ENCODE data around the gene TMCC1. TPM values are rescaled to one million over a fixed set of nuclear protein-coding genes. Genes with fewer than 3 reads are reported as not detected.

Gene TMCC1
- total and polyA plus RNA-seq, 2 donors (not counting 3 experiments of a cell fraction or from before 2014, with no cell fraction given): 17.4 to 38.4 TPM

DNA sequence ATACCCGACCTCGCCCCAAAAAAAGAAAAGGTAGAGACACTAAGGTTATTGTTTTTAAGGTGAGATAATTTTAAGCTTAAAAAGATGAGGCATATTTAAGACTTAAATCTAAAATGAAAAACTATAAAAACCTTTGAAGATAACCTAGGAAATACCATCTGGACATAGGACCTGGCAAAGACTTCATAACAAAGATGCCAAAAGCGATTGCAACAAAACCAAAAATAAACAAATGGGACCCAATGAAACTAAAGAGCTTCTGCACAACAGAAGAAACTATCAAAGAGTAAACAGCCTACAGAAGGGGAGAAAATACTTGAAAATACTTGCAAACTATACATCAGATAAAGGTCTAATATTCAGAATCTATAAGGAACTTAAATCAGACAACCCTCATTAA, 80.9 kb downstream of the TMCC1 start:
- no peak overlapping the region for H3K4me3 ChIP-seq (replicated peaks in 1 of 3; ENCODE audit: insufficient read depth in 1 of 3, low read depth in 1 of 3, low read length in 3 of 3)
- TF ChIP-seq, protein P1, sequence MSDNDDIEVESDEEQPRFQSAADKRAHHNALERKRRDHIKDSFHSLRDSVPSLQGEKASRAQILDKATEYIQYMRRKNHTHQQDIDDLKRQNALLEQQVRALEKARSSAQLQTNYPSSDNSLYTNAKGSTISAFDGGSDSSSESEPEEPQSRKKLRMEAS (IDR thresholded peaks at IDR 0.05; ENCODE audit: insufficient read depth, insufficient read length): no peak
- TF ChIP-seq FOS (IDR thresholded peaks at IDR 0.05; ENCODE audit: borderline replicate concordance, insufficient read depth, low read length): no peak
- no peak for TF ChIP-seq GATA2 (IDR thresholded peaks at IDR 0.05; ENCODE audit: insufficient read depth, insufficient read length, low read depth, low read length)
- dilution Hi-C loops (cut with MboI; ENCODE audit: extremely low pct_ligation_motif_present, low sequenced_read_pairs): no loop called here
- no peaks in the 10 kb centered on the region for H3K36me3 ChIP-seq (ENCODE audit: control insufficient read depth in 2 of 2, extremely low read depth in 1 of 2, insufficient read depth in 2 of 2, low read length in 2 of 2)
- no peak overlapping the region for H3K4me2 ChIP-seq (ENCODE audit: insufficient read depth, low read length)
- H3K27me3 ChIP-seq (ENCODE audit: control insufficient read depth in 2 of 2, insufficient read depth in 2 of 2, low read length in 2 of 2): no peaks in the 10 kb centered on the region
- H3K27ac ChIP-seq (ENCODE audit: insufficient read depth, low read depth, low read length): no peak overlapping the region
- POLR2A ChIA-PET: interaction anchor here (0.6 kb wide), 1 partner anchor 168 kb away, joined by 4 read pairs; no protein-coding TSS in a partner anchor
- no peak for FAIRE-seq
- CTCF ChIA-PET: interaction anchor here (0.6 to 1.4 kb wide), 6 partner anchors 17 to 185 kb away, joined by 3 to 10 read pairs (median 4); no protein-coding TSS in a partner anchor
- no peaks in the 10 kb centered on the region for H3K9me3 ChIP-seq (replicated peaks; ENCODE audit: control insufficient read depth, insufficient read depth, low read length)
- H3K4me1 ChIP-seq (ENCODE audit: control insufficient read depth, extremely low read depth, insufficient read depth, low read length): peaks cover 7% of the 10 kb centered on the region
- no TSS peak for BruUV-seq (replicated peaks)
- no peak for DNase-seq (ENCODE audit: low read depth, low spot score)
- intact Hi-C loops (cut with micrococcal nuclease): no loop called here
- H3K9ac ChIP-seq (replicated peaks; ENCODE audit: extremely low read depth, insufficient read depth, low read length): no peak overlapping the region
- peaks cover 3% of the 10 kb centered on the region for H3K79me2 ChIP-seq (ENCODE audit: control insufficient read depth, insufficient read depth, low read length)
- H4K20me1 ChIP-seq (replicated peaks; ENCODE audit: control insufficient read depth, extremely low read depth, insufficient read depth, low read length): no peaks in the 10 kb centered on the region
- no peak overlapping the region for H2AFZ ChIP-seq (ENCODE audit: low read depth, low read length)
- H3K9me1 ChIP-seq (replicated peaks; ENCODE audit: control insufficient read depth, extremely low read depth, insufficient read depth, low read length): no peaks in the 10 kb centered on the region

GRCh38 chr3:129809297-129809696, 84.2 kb downstream of the TMCC1 start:
- no peak overlapping the region for H3K9ac ChIP-seq (replicated peaks; ENCODE audit: extremely low read depth, insufficient read depth, low read length)
- peak; percentile 49 for DNase-seq (ENCODE audit: low read depth, low spot score)
- no peaks in the 10 kb centered on the region for H4K20me1 ChIP-seq (replicated peaks; ENCODE audit: control insufficient read depth, extremely low read depth, insufficient read depth, low read length)
- intact Hi-C loops (cut with micrococcal nuclease): no loop called here
- H3K4me2 ChIP-seq (ENCODE audit: insufficient read depth, low read length): peak overlapping the region; percentile 24
- H3K79me2 ChIP-seq (ENCODE audit: control insufficient read depth, insufficient read depth, low read length): peaks cover 2% of the 10 kb centered on the region
- TF ChIP-seq POLR2A (IDR thresholded peaks at IDR 0.05; ENCODE audit: low read depth, low read length): no peak
- TF ChIP-seq POLR2AphosphoS5 (IDR thresholded peaks at IDR 0.05; ENCODE audit: insufficient read depth, low read depth, low read length): no peak
- no peak for TF ChIP-seq JUN (IDR thresholded peaks at IDR 0.05; ENCODE audit: borderline replicate concordance, insufficient read depth, insufficient read length, low read depth)
- no peak for TF ChIP-seq EZH2 (IDR thresholded peaks at IDR 0.05; ENCODE audit: borderline replicate concordance, low read depth, low read length, severe bottlenecking)
- TF ChIP-seq, protein P1 (IDR thresholded peaks at IDR 0.05; ENCODE audit: insufficient read depth, insufficient read length): no peak
- no peak for TF ChIP-seq GATA2 (IDR thresholded peaks at IDR 0.05; ENCODE audit: insufficient read depth, insufficient read length, low read depth, low read length)
- no peak for TF ChIP-seq FOS (IDR thresholded peaks at IDR 0.05; ENCODE audit: borderline replicate concordance, insufficient read depth, low read length)
- no peak for TF ChIP-seq MYC (IDR thresholded peaks at IDR 0.05; ENCODE audit: low read depth, low read length)
- no peak for TF ChIP-seq CTCF (IDR thresholded peaks at IDR 0.05; ENCODE audit: extremely low read depth in 1 of 2, insufficient read depth in 1 of 2, low read depth in 1 of 2, low read length in 2 of 2)
- no peak overlapping the region for H2AFZ ChIP-seq (ENCODE audit: low read depth, low read length)
- CTCF ChIA-PET: interaction anchor here (0.6 to 2.7 kb wide), 13 partner anchors 9 to 181 kb away, joined by 3 to 11 read pairs (median 4); no protein-coding TSS in a partner anchor
- dilution Hi-C loops (cut with MboI; ENCODE audit: extremely low pct_ligation_motif_present, low sequenced_read_pairs): no loop called here
- no peaks in the 10 kb centered on the region for H3K9me3 ChIP-seq (replicated peaks; ENCODE audit: control insufficient read depth, insufficient read depth, low read length)
- H3K27me3 ChIP-seq (ENCODE audit: control insufficient read depth in 2 of 2, insufficient read depth in 2 of 2, low read length in 2 of 2): no peaks in the 10 kb centered on the region
- H3K9me1 ChIP-seq (replicated peaks; ENCODE audit: control insufficient read depth, extremely low read depth, insufficient read depth, low read length): no peaks in the 10 kb centered on the region
- no TSS peak for BruUV-seq (replicated peaks)
- H3K36me3 ChIP-seq (ENCODE audit: control insufficient read depth in 2 of 2, extremely low read depth in 1 of 2, insufficient read depth in 2 of 2, low read length in 2 of 2): no peaks in the 10 kb centered on the region
- peaks cover 7% of the 10 kb centered on the region for H3K4me1 ChIP-seq (ENCODE audit: control insufficient read depth, extremely low read depth, insufficient read depth, low read length)
- FAIRE-seq: peak; percentile 21
- H3K4me3 ChIP-seq (replicated peaks in 1 of 3; ENCODE audit: insufficient read depth in 1 of 3, low read depth in 1 of 3, low read length in 3 of 3): no peak overlapping the region
- POLR2A ChIA-PET: no interaction called here
- H3K27ac ChIP-seq (ENCODE audit: insufficient read depth, low read depth, low read length): no peak overlapping the region
